Stimulated activated CD4-positive, alpha-beta T cell treated with anti-CD3 and anti-CD28 coated beads, TNF-alpha, amount 100 ng/mL, for 4 hours (primary cell): ENCODE measurements around the gene ODC1.

Experiments used
- DNase-seq, 3 experiments: peaks; one replicate each; pipeline ENCODE4 v3.0.0-alpha.2; 2020; ENCODE audit warnings: low read depth in 3 of 3

The ODC1 gene

DNA sequence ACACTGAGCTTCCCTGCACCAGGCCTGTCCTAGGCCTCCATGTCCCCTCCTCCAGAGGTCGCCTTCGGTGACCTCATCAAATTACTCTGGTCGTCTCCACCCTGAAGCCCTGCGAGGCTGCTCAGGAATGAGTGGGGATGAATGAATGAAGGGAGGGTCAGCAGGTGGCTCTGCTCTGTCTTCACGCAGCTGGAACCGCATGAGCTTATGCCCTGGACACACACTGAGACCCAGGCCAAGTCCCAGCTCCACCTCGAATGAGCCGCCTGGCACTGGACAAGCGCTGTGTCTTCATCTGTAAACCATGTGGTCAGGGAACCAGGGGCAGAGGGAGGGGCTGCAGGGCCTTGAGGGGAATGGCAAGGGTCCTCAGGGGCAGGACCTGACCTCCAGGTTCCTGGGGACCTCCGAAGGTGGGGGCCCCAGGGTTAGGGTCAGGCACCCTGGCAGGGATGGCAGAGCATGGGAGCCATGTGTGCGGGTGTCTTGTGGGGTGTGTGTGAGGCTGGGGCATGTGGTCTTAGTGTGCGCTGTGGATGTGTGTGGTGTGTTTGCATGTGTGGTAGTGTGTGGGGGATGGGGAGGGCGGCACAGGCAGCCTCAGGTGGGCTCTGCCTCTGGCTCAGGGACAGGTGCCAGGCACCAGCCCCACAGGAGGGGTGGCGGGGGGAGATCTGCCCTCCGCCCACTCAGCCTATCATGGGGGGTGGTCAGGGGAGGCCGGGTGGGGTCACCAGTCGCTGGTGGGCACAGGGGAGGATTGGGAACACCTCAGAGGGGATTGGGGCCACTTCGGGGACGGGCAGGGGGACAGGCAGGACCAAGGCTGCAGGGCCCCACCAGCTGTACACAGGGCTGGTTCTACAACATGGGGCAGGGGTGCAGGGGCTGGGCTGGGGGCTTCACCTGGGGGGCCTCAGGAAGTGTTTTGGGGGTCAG, 13.9 kb downstream of the ODC1 start:
- DNase-seq, result no peak

DNA sequence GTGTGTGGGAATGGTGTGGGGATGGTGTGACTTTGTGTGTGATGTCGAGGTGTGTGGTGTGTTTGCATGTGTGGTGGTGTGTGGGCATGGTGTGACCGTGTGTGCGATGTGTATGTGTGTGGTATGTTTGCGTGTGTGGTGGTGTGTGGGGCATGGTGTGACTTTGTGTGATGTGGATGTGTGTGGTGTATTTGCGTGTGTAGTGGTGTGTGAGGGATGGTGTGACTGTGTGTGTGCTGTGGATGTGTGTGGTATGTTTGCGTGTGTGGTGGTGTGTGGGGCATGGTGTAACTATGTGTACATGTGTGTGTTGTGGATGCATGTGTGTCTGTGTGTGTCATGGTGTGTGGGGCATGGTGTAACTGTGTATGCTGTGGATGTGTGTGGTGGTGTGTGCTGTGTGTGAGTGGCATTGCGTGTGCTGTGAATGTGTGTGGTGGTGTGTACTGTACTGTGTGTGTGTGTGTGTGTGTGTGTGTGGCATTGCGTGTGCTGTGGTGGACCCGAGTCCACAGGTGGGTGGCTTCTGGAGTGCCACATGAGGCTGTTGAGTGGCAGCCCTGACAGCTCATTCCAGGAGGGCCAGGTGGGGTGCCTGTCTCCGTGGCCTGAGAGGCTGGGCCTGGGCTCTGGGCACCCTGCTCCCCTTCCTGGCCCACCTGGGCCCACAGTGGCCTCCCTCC, 14.7 kb downstream of the ODC1 start:
- DNase-seq, result no peak

DNA sequence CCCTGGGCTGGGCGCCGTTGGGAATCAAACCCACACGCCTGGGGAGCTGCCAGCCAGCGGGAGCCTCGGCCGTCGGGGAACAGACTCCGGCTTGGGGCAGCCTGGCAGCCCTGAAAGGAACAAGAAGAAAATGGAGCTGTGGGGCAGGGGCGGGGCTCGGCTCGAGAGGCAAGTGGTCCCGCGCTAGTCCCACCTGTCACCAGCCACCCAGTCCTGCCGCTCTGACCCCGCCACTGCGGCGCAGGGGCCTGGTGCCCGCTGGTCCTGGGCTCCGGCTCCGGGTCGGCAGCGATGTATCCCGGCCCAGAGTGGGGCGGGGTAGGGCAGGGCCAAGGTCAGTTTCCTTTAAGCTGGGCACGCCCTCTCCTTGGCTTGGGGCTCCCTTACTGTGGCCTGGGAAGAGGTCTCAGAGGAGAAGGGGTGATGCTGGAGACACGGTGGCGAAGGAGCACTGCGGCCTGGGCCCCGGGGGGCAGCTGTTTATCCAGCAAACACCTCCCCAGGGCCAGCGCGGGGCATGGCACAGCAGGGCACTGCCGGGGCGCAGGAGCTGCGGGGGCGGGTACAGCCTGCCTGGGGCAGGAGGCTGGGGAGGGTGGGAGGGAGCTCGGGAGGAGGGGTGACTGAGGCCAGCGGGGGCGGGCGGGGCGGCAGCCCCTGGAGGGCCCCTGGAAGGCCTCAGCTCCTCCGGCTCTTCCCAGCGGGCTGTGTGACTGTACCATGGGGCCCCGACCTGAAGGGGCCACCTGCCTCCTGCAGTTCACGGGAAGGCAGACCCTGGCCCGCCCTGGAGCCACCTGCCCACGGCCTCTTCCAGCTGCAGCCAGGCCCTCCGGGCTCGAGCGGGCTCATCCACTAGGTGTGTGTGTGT, 15.6 kb downstream of the ODC1 start:
- DNase-seq, result no peak

DNA sequence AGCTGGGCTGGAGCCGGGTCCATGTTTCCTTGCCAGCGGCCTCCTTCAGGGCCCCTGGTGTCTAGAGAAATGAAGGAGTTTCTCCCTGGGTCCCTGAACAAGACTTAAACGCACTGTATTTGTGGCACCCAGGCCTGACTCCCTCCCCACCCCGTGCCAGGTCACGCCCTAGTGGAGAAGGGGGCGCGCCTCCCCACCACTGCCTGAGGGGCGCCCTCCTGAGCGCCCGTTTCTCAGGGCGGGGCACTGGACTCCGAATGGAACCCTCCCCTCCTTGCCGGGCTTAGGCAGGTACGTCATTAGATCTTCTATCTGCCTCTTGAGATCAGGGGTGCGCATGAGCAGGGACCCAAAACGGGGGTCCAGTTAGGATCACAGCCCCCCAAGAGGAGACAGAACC, 16.3 kb downstream of the ODC1 start:
- no peak for DNase-seq

DNA sequence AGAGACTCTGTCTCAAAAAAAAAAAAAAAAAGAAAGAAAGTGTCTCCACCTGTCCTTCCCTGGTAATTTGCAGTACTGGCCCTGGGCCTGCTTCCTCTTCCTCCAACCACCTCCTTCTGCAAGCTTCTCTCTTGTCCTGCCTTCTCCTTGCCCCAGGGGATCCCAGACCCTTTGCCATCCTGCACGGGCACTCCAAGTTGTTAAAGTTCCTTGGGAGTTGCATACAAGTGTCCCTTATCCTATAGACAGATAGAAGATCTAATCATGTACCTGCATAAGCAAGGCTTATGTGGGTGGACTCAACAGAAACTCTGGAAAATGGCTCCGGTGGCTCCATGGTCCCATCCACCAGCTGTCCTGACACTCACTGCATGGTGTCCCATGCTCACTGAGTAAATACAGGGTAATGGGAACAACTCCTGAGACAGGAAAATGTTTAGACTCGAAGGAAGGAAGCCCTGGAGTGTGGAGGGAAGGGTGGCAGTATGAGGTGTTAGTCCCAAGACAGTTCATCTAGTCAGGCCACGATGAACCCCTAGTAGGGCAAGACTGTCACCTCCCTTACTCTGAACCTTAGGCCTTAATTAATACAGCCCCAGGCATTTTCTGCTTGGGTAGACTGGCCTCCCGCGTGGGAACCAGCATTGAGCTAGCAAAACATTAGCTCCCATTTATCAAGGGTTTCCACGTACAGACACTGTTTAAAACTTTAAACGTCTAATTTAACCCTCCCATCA, 17.1 kb downstream of the ODC1 start:
- DNase-seq, result no peak

DNA sequence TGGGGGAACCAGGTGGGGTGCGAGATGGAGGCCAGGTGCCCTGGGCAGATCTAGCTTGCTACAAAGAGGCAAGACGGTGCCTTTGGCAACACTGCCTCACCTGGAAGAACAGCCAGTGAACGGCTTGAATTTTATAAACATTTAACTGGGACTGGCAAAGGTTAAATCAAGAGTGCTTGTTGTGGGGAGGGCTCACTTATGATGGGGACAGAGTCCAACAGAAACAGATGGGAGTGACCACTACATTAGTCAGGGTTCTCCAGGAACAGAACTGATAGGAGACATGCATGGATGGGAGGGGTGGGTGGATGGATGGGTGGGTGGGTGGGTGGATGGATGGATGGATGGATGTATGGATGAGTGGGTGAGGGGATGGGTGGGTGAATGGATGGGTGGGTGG, 19.2 kb downstream of the ODC1 start:
- no peak for DNase-seq

DNA sequence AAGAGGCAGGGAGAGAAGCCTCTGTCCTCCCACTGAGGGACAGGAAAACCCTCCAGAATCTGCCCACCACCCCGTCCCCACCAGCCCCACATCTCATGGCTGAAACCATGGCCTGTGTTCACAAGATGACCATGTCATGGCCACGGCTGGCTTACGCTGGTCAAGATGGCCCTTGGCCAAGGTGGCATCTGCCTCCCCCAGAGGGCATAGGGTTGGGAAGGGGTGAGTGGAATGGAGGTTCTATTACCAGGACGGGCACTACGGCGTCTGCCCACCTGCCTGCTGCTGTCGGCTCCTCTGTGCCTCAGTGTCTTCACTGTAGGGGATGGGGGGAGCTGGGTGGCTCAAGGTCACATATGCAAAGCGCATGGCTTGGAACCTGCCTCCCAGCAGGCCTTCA, 19.8 kb downstream of the ODC1 start:
- DNase-seq, result no peak

DNA sequence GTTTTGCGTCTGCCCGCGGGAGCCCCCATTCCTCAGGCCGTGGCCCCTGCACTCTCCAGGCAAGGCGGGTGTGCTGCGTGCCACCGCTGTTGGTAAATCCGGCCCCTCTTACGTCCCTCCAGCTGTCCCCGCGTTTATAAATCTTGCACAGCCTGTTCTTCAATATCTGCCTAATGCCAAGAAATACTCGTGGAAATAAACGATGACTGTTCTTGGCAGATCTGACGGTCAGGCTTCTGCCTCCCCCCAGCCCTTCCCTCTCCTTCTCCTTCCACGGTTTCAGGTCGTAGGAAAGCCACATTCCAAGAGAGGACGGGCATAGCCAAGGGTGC, 20.5 kb downstream of the ODC1 start:
- no peak for DNase-seq

DNA sequence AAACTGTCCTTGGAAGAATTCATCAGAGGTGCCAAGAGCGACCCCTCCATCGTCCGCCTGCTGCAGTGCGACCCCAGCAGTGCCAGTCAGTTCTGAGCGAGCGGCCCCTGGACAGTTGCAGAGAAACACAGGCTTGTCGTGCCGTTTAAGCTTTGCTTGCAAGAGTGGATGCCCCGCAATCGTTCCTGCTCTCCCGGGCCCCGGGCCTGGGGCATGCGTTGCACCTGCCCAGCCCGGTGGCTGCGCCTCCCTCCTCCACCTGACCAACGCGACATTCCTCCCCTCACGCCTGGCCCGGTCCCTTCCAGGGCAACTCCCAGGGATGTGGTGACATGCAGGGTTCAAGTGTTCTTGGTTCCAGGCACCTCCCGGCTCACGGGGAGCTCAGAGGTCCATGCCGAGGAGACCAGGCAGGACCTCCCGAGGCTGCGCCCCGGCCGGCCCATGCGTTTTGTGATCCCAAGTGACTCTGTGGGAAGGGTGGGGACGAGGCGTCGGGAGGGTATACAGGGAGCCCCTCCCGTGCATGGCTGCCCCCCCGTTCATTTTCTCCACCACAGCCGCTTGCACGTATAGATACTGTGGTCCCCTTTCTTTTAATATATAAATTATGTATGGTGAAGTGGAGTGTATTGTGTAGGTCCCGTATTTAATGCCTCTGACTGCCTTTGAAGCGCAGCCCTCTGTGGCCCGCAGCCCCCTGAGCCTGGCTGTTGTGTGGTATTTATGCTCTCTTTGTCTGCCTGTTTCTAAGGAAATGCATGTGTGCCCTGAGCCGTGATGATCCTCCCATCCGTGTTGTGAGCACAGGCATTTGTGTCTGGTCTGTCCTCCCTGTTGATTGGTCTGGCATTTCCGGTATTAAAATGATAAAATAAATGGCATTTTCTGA, 21.2 kb downstream of the ODC1 start:
- DNase-seq, result no peak

DNA sequence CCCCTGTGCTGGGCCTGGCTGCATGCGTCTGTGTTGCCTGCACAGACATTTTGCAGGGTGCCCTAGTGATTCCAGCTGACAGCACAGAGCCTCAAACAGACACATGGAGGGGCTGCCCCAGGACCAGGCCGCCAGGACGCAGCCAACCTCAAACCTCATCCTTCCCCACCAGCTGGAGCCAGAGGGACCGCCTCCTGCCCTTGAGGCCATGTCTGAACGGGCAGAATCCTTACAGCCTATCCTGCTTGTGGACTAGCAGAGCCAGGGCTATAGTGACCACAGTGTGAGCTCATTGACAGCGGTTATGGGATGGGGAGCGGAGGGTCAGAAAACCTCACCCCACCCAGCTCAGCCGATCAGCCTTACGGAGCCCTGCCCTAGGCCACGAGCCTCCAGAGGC, 22.4 kb downstream of the ODC1 start:
- no peak for DNase-seq

DNA sequence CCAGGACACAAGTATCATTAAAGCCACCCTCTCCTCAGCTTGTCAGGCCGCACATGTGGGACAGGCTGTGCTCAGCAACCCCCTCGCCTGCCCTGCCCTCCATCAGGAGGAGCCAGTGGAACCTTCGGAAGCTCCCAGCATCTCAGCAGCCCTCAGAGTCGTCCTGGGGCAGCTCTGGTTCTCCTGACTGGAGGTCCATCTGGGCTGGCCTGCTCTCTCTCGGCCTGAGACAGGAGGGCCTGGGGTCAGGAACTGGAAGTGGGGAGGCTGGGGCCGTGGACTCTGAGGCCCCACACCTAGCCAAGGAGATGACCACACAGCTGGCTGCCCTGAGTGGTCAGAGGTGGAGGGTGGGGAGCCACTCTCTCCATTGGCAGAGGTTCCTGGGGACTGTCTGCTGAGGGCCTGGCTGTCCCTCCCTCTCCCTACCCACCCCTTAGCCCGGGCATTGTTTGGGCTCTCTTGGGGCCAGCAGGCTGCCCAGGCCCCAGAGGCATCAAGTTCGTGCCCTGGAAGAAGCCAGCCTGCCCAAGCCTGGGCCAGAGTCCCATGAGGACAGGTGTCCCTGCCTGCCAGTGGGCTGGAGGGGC, 23.1 kb downstream of the ODC1 start:
- no peak for DNase-seq

DNA sequence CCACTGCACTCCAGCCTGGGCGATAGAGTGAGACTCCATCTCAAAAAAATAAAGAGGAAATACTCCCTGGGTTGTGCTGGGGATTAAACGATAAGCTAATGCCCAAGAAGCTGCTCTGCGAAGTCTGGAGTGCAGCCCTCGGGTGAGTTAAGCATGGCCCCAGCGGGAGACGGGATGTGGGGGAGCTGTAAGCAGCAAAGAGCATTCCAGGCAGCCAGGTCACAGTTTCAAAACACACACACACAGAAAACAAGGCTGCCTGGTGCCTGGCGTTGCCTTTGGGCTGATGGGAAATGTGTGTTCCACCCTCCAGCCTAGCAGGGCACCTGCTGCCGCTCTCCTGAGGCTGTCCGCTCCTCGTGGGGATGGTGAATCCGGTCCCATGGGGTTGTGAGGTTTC, 24.1 kb downstream of the ODC1 start:
- DNase-seq, result no peak

DNA sequence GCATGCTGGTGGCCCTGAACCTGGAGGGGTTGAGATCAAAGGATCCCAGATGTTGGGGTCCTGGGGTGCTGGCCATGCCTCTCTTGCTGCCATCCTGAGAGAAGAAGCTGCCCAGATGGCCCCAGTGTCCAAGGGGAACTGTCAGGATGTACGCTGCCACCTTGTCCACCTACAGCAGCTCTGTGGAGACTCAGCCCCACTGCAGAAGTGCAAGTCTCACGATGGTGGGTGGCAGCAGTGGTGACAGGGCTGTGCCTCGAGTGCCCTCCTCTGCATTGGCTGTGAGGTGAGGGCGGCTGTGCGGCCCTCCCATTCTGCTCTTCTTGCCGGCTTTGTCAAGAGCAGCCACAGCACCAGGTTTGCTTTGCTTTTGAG, 24.7 kb downstream of the ODC1 start:
- no peak for DNase-seq

DNA sequence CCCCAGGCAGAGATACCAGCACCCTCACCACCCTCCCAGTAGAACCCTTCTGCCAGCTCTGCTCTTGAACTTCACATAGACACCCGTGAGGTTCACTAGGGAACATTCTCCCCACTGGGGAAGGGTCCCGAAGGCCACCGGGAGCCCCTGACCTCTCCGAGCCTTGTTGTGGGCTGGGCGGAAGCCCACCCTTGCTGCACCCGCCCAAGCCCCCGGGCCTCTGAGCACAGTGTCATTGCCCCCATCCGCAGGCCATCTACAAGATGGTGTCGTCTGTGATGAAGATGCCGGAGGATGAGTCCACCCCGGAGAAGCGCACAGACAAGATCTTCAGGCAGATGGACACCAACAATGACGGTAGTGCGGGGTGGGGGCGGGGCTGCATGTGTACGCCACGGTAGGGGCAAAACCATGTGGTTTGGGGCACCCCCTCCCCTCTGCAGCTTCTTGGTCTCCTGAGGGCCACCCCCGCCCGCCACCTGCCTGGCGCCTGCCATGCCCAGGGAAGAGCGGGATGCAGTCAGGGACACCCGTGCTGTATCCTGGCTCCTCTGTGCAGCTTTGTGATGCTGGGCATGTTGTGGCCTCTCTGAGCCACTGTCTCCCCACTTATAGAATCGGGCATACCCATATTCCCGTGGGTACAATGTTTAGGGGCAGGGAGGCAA, 25.3 kb downstream of the ODC1 start:
- DNase-seq, result no peak

DNA sequence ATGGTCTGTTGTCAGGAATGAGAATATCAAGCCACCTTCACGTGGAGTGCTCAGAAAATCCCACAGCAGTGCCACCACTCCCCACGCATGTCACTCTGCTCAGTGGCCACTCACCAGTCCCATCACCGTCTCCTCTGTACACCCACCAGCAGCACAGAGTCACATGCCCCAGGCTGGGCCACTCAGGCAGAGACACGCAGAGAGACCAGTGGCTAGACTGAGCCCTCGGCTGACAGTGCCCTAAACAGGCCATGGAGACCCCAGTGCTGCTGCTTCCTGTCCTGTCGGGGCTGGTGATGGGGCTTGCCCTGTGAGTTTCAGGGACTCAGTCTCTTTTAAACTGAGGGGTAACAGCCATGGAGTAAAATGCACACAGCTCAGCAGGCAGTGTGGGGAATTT, 25.9 kb downstream of the ODC1 start:
- no peak for DNase-seq

DNA sequence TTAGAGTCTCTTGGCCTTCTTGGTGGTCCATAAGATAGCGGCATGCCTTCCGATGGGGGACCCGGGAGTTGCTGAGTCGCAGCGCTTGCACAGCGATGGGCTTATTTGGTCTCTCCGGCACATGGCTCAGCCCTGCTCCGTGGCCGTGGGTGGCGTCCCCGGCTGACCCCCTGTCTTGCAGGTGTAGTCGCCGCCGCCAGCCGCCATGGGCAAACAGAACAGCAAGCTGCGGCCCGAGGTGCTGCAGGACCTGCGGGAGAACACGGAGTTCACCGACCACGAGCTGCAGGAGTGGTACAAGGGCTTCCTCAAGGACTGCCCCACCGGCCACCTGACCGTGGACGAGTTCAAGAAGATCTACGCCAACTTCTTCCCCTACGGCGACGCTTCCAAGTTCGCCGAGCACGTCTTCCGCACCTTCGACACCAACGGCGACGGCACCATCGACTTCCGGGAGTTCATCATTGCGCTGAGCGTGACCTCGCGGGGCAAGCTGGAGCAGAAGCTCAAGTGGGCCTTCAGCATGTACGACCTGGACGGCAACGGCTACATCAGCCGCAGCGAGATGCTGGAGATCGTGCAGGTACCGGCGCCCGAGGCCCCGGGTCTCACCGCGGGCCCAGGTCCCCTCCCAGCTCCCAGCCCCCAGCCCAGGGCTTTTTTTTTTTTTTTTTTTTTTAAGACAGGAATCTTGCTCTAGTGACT, 28.4 kb downstream of the ODC1 start:
- DNase-seq, result no peak

DNA sequence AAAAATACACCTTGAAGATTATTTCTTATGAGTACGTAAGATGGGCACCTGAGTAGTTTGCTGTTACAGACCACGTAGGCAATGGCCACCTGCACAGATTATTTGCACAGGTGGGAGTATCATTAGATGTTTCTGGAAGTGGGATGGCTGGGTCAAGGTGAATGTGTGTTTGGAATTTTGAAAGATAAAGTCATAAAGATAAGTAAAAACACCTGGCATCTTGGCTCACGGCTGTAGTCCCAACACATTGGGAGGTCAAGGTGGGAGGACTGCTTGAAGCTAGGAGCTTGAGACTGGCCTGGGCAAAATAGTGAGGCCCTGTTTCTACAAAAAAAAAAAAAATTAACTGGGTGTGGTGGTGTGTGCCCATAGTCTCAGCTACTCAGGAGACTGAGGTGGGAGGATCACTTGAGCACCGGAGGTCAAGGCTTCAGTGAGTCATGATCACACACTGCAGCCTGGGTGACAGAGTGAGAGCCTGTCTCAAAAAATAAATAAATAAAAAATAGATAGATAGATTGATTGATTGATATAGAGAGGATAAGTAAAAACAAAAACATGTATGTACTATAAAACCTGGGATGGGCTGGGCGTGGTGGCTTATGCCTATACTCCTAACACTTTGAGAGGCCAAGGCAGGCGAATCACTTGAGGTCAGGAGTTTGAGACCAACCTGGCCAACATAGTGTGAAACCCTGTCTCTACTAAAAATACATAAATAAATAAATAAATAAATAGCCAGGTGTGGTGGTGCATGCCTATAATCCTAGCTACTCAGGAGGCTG, 30.4 kb downstream of the ODC1 start:
- no peak for DNase-seq

DNA sequence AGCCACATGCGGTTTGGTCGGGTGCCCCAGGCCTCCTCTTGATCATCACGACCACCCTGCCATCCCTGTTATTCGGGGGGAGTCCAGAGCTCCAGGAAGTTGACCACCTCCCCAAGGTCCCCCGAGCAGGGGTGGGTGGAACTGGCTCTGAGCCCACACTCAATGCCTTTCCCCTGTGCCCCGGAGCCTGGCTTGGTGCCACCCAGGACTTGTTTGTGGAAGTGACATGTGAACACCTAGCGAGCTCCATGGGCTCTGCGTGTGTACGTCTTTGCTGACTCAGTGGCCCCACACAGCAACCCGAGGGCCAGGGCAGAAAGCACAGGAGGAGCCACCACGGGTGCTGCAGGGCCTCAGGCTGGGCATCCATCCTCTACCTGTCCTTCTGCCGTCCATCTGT, 32.5 kb downstream of the ODC1 start:
- no peak for DNase-seq
